Astrocyte (in vitro differentiated cells and primary cell): Measurements from ENCODE around the gene RGS2. TPM values are rescaled to one million over a fixed set of nuclear protein-coding genes. Genes with fewer than 3 reads are reported as not detected.

Experiments
- DNase-seq: peaks from one replicate; pipeline ENCODE4 v3.0.0-alpha.2; 2010; ENCODE audit warnings: low read depth
- FAIRE-seq: peaks from 2 replicates; lab custom pipeline; 2011; peaks lifted over from hg19 to GRCh38; lab: Jason Lieb, UNC
- H2AFZ ChIP-seq: 2 replicates; pipeline ENCODE4 v1.6.0; 2012; ENCODE audit warnings: low read depth, low read length, inconsistent platforms
- H3K27ac ChIP-seq: 2 replicates; pipeline ENCODE4 v1.5.1; 2011; ENCODE audit warnings: low read depth, low read length, inconsistent platforms
- H3K27me3 ChIP-seq: 2 replicates; pipeline ENCODE4 v1.6.0; 2011; ENCODE audit warnings: low read length, inconsistent platforms; ENCODE audit not compliant: insufficient read depth
- H3K36me3 ChIP-seq: 2 replicates; pipeline ENCODE4 v1.5.1; 2011; ENCODE audit warnings: low read length, inconsistent platforms; ENCODE audit not compliant: insufficient read depth
- H3K4me1 ChIP-seq: 2 replicates; pipeline ENCODE4 v1.5.1; 2011; ENCODE audit warnings: low read length, inconsistent platforms; ENCODE audit not compliant: insufficient read depth
- H3K4me2 ChIP-seq: 2 replicates; pipeline ENCODE4 v1.6.0; 2012; ENCODE audit warnings: low read length, inconsistent platforms
- H3K4me3 ChIP-seq: 2 replicates; pipeline ENCODE4 v1.5.1; 2011; ENCODE audit warnings: low read depth, mild to moderate bottlenecking, low read length, inconsistent platforms; ENCODE audit not compliant: insufficient read depth
- H3K79me2 ChIP-seq: 2 replicates; pipeline ENCODE4 v1.6.0; 2012; ENCODE audit warnings: mild to moderate bottlenecking, low read length, inconsistent platforms; ENCODE audit not compliant: insufficient read depth
- H3K9ac ChIP-seq: 2 replicates; pipeline ENCODE4 v1.6.0; 2012; ENCODE audit warnings: mild to moderate bottlenecking, low read length, inconsistent platforms
- H3K9me3 ChIP-seq: 2 replicates; pipeline ENCODE4 v1.5.1; 2012; ENCODE audit warnings: low read depth, mild to moderate bottlenecking, low read length, inconsistent platforms; ENCODE audit not compliant: insufficient read depth
- H4K20me1 ChIP-seq: 2 replicates; pipeline ENCODE4 v1.6.0; 2012; ENCODE audit warnings: low read length, inconsistent platforms; ENCODE audit not compliant: insufficient read depth
- H3K27ac Mint-ChIP-seq: one replicate; pipeline ENCODE4 v1.8.0; 2021; ENCODE audit warnings: mild to moderate bottlenecking, mixed read lengths; ENCODE audit not compliant: unreplicated experiment
- H3K27me3 Mint-ChIP-seq: one replicate; pipeline ENCODE4 v1.8.0; 2021; ENCODE audit warnings: low read depth, mixed read lengths; ENCODE audit not compliant: unreplicated experiment
- H3K36me3 Mint-ChIP-seq: one replicate; pipeline ENCODE4 v1.8.0; 2021; ENCODE audit warnings: low read depth, mixed read lengths; ENCODE audit not compliant: unreplicated experiment
- H3K4me1 Mint-ChIP-seq: one replicate; pipeline ENCODE4 v1.8.0; 2021; ENCODE audit warnings: low read depth, mixed read lengths; ENCODE audit not compliant: unreplicated experiment
- H3K4me3 Mint-ChIP-seq: one replicate; pipeline ENCODE4 v1.8.0; 2021; ENCODE audit warnings: mild to moderate bottlenecking, moderate library complexity, mixed read lengths; ENCODE audit not compliant: unreplicated experiment
- H3K9me3 Mint-ChIP-seq: one replicate; pipeline ENCODE4 v1.8.0; 2021; ENCODE audit warnings: mild to moderate bottlenecking, mixed read lengths; ENCODE audit not compliant: unreplicated experiment
- CTCF ChIP-seq: IDR thresholded peaks from 2 replicates; pipeline ENCODE4 v1.5.1; 2011; ENCODE audit warnings: low read depth, mild to moderate bottlenecking, inconsistent platforms, low read length, moderate library complexity; ENCODE audit not compliant: insufficient read depth
- EZH2 ChIP-seq: IDR thresholded peaks from 2 replicates; pipeline ENCODE4 v1.6.1; 2012; ENCODE audit warnings: mild to moderate bottlenecking, low read length, inconsistent platforms; ENCODE audit not compliant: insufficient read depth
- total RNA-seq: library from RNA; stranded (reverse); gene quantifications from 2 replicates; pipeline ENCODE4 v1.2.1, GENCODE V29; 2021

The RGS2 gene
- total RNA-seq, 1 donor from 2014 or later = 10.5 TPM

GRCh38 chr1:192787914-192788585 lies 20.8 kb upstream of the RGS2 start:
- no peak for TF ChIP-seq EZH2
- no peak for TF ChIP-seq CTCF
- Histone ChIP-seq H3K27me3 (no peaks in the 10 kb centered on the region), H3K4me3 (peak overlapping the region; percentile 8), H3K4me2 (peak overlapping the region; percentile 74), H3K4me1 (peaks cover 6% of the 10 kb centered on the region), H4K20me1 (no peaks in the 10 kb centered on the region), H3K9ac (peak overlapping the region; percentile 44), H2AFZ (peak overlapping the region; percentile 55), H3K79me2 (no peaks in the 10 kb centered on the region), H3K36me3 (no peaks in the 10 kb centered on the region), H3K9me3 (no peaks in the 10 kb centered on the region), H3K27ac (no peak overlapping the region)
- Mint-ChIP-seq H3K27ac (peak overlapping the region; percentile 71), H3K27me3 (no peaks in the 10 kb centered on the region), H3K4me1 (peaks cover 2% of the 10 kb centered on the region), H3K4me3 (no peak overlapping the region), H3K9me3 (no peaks in the 10 kb centered on the region), H3K36me3 (no peaks in the 10 kb centered on the region)
- peak; percentile 29 for FAIRE-seq
- peak; percentile 77 for DNase-seq

GRCh38 chr1:192789871-192790270 lies 19.0 kb upstream of the RGS2 start:
- Mint-ChIP-seq H3K4me3 (no peak overlapping the region), H3K27me3 (no peaks in the 10 kb centered on the region), H3K4me1 (peaks cover 2% of the 10 kb centered on the region), H3K27ac (no peak overlapping the region), H3K9me3 (no peaks in the 10 kb centered on the region), H3K36me3 (no peaks in the 10 kb centered on the region)
- H3K27me3 ChIP-seq = no peaks in the 10 kb centered on the region
- H3K4me2 ChIP-seq = no peak overlapping the region
- TF ChIP-seq EZH2 (no peak), CTCF (no peak)
- FAIRE-seq = no peak
- no peak overlapping the region for H3K27ac ChIP-seq
- H3K9ac ChIP-seq = no peak overlapping the region
- no peaks in the 10 kb centered on the region for H3K79me2 ChIP-seq
- no peak overlapping the region for H3K4me3 ChIP-seq
- no peak for DNase-seq
- no peaks in the 10 kb centered on the region for H4K20me1 ChIP-seq
- H3K4me1 ChIP-seq = peaks cover 6% of the 10 kb centered on the region
- no peaks in the 10 kb centered on the region for H3K9me3 ChIP-seq
- H3K36me3 ChIP-seq = no peaks in the 10 kb centered on the region
- no peak overlapping the region for H2AFZ ChIP-seq

- Mint-ChIP-seq H3K9me3 (no peaks in the 10 kb centered on the region), H3K27me3 (no peaks in the 10 kb centered on the region), H3K27ac (no peak overlapping the region), H3K4me3 (no peak overlapping the region), H3K4me1 (peaks cover 4% of the 10 kb centered on the region), H3K36me3 (no peaks in the 10 kb centered on the region)
- H3K27me3 ChIP-seq = no peaks in the 10 kb centered on the region
- no peaks in the 10 kb centered on the region for H3K9me3 ChIP-seq
- no peak overlapping the region for H2AFZ ChIP-seq
- H3K4me3 ChIP-seq = no peak overlapping the region
- no peak overlapping the region for H3K9ac ChIP-seq
- H3K4me2 ChIP-seq = no peak overlapping the region
- TF ChIP-seq EZH2 (no peak), CTCF (no peak)
- DNase-seq = no peak
- FAIRE-seq = no peak
- H4K20me1 ChIP-seq = no peaks in the 10 kb centered on the region
- H3K27ac ChIP-seq = no peak overlapping the region
- peaks cover 6% of the 10 kb centered on the region for H3K4me1 ChIP-seq
- no peaks in the 10 kb centered on the region for H3K36me3 ChIP-seq
- no peaks in the 10 kb centered on the region for H3K79me2 ChIP-seq
Measured at GRCh38 chr1:192792628-192793027, 16.2 kb upstream of the RGS2 start.
